GM23248 (cell line): ENCODE results near the gene HACE1.

ENCODE experiments used
- EZH2 ChIP-seq: fragments of 200-600 bp; sonication (generic); IDR thresholded peaks from 2 replicates; pipeline ENCODE4 v1.6.1; 2018; ENCODE audit warnings: antibody characterized with exemption, mild to moderate bottlenecking; ENCODE audit not compliant: insufficient read depth, poor library complexity, severe bottlenecking
- EZH2phosphoT487 ChIP-seq: fragments of 200-600 bp; sonication (generic); IDR thresholded peaks from 2 replicates; pipeline ENCODE4 v1.6.1; 2018; ENCODE audit warnings: antibody characterized with exemption, moderate library complexity, mild to moderate bottlenecking, low read depth; ENCODE audit not compliant: insufficient read depth

- TF ChIP-seq EZH2 (no peak), EZH2phosphoT487 (no peak)
Measured at GRCh38 chr6:104885518-104886043, 25.9 kb upstream of the HACE1 start.
